ENCODE results near the gene HARBI1.
"Not testable (repeated sequence)": the region's sequence is repeated elsewhere in the genome, so short reads cannot be mapped to it uniquely, and the experiment has no call there.

HARBI1 gene

DNA sequence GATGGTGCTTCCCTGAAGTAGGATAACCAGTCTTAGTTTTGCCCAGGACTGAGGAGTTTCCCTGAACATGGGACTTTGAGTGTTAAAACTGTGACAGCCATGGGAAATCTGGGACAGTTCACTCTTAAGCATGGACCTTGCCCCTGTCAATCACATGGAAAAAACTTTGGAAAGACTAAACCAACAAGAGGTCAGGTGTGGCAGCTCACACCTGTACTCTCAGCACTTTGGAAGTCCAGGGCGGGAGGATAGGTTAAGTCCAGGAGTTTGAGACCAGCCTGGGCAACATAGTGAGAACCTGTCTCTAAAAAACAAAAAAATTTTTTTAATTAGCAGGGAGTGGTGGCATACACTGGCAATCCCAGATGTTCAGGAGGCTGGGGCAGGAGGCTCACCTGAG is 19.9 kb downstream of the HARBI1 start:
- no peak for DNase-seq (ENCODE audit: low read depth)

DNA sequence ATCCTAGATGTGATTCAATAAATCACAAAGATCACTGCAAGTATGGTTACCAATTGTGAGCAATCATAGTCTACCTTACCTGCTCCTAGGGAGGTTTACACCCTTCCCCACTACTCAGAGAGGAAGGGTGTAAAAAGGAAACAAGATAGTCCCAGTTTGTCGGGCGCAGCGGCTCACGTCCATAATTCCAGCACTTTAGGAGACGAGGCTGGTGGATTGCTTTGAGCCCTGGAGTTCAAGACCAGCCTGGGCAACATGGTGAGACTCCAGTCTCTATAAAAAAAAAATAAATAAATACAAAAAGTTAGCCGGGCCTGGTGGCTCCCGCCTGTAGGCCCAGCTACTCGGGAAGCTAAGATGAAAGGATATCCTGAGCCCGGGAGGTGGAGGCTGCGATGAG is 22.2 kb downstream of the HARBI1 start:
- DNase-seq (ENCODE audit: low read depth): no peak

DNA sequence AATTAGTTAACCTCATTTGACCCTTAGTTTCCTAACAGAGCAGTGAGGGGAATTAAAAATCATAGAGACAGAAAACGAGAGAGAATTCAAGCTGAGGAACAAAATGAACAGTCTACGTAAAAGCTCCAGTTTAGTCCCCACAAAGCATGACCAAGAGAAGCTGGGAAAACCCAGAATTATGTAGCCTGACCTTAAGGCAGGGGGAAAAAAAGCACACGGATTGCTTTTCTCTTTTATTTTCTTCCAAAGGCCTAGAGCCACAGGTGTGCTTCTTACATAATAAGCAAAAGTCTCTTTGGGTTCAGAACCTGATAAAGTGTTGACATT is 22.7 kb downstream of the HARBI1 start:
- DNase-seq (ENCODE audit: low read depth): no peak

DNA sequence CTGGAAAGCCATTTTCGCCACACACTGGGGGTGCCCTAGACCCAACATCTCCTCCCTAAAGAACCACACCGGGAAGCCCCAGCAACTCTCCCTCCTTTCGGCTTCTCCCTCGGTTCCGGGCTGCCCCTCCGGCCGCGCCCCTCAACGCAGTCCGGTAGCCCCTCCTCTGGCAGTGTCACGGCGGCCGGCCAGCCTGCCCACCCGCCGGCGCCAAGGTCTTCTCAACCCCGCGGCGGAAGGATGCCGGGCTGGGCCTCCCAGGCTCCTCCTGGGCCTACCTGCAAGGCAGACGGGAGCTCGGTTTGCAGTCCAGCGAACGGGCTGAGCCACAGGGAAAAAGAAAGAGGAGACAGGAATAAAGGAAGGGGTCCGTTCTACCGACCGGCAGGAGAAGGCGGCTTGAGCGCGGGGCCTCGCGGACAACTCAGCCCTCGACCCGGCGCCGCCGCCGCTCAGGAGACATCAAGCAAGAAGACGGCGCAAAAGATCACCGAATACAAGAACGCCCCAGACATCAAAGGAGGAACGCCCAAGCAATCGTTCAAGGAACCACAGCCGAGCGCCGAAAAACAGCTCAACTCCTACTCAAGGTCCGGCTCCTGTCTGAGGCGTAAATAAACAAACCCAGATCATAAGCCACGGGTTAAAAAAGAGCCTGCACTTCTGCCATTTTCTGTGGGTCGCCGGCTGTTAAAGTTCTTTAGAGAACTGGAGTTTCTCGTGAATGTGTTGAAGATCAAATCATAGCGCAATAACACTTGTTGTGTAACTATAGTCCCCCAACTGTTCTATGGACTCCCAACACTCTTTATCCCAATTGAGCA is 23.3 kb downstream of the HARBI1 start, which contains the start of gene AMBRA1:
Gene AMBRA1 (minus strand): TSS at position 474 of the 824 bp plus-strand sequence. CDS start 45,643 bp downstream, outside the sequence.
- DNase-seq (ENCODE audit: low read depth): peak; percentile 61

DNA sequence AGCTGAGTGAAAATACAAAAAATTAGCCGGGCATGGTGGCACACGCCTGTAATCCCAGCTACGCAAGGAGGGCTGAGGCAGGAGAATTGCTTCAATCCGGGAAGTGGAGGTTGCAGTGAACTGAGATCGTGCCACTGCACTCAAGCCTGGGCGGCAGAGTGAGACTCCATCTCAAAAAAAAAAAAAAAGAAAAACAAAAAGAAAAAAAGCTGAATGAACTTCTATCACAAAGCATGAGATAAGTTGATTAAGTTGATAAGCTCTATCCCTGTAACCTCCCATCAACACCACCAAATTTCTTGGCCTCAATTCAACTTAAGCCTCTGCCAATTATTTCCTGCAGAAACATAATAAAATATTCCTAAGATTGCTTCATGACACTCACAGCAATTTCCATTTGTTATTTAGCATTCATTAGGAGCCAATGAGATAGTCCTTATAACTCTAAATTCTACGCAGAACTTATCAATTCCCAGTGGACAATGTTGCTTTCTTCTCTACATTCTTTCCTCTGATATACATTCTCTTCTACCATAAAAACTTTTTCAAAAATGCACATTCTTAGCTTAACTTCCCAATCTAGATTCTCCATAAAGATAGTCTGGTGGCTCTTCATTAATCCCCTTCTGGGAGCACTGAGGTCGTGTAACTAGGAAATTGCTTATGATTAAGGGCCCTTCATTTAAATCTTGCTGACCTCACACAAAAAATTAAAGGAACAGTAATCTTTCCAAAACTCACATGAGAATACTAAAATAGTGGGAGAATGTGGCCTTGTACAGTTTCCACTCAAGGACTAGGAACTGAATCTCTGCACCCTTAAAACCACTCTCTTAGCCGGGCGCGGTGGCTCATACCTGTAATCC is 26.1 kb downstream of the HARBI1 start:
- DNase-seq (ENCODE audit: low read depth): no peak

DNA sequence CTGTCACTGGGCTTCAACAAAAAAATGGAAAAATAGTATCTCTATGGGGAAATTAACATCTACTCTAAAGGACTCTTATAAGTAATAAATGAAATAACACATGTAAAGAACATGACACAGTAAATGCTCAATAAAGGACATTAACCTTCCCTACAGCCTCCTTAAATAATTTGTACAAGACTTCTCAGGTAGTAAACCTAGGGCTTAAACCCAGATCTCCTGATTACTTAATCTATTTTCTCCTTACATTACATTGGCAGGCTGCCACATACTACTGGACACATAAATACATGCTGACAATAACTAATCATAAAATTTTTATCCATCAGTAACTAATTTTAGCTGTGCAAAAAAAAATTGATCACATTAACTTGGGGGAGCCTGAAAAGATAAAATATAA is 28.1 kb downstream of the HARBI1 start:
- DNase-seq (ENCODE audit: low read depth): no peak

DNA sequence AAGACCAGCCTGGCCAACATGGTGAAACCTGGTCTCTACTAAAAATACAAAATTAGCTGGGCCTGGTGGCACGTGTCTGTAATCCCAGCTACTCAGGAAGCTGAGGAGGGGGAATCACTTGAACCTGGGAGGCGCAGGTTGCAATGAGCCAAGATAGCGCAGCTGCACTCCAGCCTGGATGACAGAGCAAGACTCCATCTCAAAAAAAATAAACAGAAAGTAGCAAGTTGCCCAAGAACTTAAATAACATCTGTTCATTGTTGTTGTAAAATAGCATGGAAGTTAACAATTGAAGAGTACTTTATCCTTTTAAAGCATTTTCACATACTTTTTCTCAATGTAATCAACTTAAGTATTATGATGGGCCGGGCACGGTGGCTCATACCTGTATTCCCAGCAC is 28.9 kb downstream of the HARBI1 start:
- DNase-seq (ENCODE audit: low read depth): no peak

DNA sequence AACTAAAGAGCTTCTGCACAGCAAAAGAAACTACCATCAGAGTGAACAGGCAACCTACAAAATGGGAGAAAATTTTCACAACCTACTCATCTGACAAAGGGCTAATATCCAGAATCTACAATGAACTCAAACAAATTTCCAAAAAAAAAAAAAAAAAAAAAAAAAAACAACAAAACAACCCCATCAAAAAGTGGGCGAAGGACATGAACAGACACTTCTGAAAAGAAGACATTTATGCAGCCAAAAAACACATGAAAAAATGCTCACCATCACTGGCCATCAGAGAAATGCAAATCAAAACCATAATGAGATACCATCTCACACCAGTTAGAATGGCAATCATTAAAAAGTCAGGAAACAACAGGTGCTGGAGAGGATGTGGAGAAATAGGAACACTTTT is 33.5 kb downstream of the HARBI1 start:
- not testable (repeated sequence) for DNase-seq (ENCODE audit: low read depth)

DNA sequence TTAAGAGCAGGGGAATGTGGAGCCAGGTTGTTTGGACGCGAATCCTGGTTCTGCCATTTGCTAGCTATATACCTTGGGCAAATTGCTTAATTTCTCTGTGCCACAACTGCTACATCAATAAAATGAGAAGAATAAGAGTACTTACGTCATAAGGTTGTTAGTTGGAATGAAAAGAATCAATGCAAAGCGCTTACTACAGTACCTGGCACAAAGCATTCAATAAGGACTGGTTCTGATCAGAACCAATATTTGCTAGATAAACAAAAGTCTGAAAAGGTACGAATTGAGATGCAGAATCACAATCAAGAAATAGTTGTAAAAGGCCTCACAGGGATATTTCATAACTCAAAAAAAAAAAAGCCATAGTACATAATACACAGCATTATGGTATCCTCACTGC is 34.4 kb downstream of the HARBI1 start:
- DNase-seq (ENCODE audit: low read depth): no peak

DNA sequence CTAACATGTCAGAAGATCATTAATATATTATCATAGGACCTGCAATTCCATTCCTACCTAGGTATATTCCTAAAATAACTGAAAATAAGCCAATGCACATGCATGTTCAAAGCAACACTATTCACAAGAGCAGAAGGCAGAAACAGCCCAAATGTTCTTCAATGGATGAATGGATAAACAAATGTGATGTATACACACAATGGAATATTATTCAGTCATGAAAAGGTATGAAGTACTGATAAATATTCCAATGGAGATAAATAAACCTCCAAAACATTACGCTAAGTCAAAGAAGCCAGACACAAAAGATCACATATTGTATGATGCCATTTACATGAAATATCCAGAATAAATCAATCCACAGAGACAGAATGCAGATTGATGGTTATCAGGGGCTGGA is 40.0 kb downstream of the HARBI1 start:
- no peak for DNase-seq (ENCODE audit: low read depth)

DNA sequence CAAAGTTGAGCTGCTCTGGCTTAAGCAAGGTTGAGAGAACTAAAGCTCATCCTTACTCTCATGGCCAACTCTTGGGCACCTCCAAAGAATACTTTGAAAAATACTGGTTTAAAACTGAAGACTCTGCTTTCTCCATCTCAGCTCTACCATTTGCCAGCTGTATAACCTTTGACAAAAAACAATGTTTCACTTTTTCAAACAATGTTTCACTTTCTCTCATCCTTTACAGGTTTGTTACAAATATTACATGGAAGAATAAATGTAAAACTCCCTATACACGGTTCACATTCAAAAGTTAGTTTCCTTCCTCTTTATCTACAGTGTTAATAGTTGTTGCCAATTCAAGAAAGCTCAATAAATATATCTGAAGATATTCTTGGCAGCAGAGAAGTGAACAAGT is 42.4 kb downstream of the HARBI1 start:
- no peak for DNase-seq (ENCODE audit: low read depth)

DNA sequence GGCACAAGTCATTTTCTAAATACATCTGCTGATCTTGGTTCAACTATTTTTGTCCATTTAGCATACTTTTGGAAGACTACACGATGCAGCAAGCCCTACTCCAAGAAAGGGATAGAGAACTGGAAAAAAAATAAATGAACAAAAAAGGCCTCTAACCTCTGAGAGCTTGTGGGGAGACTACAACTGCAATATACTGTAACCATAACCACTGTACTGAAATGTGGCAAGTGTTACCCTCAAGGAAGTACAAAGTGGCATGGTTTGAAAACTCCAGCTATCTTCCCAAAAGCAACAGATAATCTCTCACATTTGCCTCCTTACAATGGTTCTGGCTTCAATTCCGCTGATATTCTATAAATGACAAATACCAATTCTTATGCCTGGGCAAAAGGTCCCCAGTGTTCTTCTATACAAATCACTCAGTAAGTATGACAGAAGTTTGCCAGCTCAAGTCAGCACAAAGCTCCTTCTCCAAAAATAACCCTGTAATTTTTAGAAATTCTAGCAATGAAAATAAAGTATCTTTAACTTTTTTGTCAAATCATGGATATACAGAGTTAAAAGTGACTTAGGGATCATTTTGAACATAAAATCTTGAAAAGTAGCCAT is 46.1 kb downstream of the HARBI1 start:
- no peak for DNase-seq (ENCODE audit: low read depth)

DNA sequence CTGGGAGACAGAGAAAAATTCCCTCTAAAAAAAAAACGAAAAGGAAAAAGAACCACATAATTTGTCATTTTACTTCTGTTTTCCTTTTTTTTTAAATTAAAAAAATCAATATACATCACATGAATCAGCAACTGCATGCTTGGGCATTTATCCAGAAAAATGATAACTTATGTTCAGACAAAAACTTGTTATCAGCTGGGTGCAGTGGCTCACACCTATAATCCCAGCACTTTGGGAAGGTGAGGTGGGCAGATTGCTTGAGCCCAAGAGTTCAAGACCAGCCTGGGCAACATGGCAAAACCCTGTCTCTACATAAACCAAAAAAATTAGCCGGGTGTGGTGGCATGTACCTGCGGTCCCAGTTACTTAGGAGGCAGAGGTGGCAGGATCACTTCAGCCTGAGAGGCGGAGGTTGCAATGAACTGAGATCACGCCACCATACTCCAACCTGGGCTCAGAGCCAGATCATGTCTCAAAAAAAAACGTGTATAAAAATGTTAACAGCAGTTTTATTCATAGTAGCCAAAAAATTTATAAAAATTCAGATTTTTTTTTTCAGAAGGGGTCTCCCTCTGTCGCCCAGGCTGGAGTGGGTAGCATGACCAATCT is 51.7 kb downstream of the HARBI1 start:
- no peak for DNase-seq (ENCODE audit: low read depth)

DNA sequence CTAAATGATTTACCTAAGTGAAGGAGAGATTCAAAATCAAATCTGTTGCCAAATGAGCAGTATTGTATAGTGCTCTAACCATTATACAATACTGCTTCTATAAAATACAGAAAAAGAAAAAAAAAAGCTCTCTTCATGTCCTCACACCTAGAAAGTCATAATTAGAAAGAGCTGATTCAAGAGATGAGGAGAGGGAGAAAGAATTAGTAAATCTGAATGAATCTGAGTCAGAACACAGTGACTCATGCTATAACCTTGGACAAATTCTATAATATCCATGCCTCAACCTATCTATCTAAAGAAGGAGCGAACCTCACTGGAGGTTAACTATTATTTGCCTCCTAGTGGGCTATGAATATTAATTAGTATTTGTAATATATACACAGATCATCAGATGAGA is 52.6 kb downstream of the HARBI1 start:
- DNase-seq (ENCODE audit: low read depth): no peak

DNA sequence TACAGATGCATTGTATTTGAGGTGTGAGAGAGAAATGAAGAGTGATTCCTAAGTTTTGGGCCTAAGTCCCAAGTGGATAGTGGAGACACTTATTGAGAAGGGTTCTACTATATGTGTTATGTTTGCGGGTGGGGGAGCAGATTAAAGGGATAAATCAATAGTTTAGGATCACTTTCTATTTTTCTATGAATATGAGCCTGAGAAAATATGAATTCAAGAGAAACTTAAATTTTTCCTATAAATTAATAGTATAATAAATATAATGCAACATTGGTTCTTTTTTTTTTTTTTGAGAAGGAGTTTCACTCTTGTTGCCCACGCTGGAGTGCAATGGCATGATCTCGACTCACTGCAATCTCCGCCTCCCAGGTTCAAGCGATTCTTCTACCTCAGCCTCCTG is 54.5 kb downstream of the HARBI1 start:
- DNase-seq (ENCODE audit: low read depth): no peak

DNA sequence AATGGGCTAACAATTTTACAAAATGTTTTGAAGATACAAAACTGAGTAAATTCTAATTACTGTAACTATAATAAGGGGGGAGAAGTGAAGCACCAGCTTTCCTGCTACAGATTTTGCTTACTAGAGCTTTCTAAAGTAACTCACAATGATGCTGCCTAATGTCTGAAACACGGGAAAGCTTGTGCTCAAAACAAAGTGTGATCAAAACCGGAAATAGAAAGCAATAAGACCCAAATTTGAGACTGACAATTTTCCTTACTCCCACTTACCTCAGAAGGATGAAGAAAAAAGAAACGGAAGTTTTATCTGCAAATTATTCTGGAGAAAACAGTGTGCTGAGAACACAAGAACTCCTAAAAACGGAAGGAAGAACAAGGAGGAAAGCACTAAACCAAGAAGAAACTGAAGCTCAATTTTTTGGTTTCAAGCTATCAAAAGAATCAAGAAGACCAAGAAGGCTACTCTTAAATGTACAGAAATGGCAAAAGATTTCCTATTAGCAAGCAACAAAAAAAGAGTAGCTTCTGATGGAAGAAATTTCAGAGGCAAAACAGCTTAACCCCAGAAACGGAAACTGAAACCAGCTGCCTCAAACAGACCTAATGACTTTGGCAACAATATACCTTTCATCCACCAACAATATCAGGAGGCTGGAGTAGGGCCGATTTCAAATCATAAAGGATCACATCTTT is 56.6 kb downstream of the HARBI1 start:
- peak; percentile 4 for DNase-seq (ENCODE audit: low read depth)

DNA sequence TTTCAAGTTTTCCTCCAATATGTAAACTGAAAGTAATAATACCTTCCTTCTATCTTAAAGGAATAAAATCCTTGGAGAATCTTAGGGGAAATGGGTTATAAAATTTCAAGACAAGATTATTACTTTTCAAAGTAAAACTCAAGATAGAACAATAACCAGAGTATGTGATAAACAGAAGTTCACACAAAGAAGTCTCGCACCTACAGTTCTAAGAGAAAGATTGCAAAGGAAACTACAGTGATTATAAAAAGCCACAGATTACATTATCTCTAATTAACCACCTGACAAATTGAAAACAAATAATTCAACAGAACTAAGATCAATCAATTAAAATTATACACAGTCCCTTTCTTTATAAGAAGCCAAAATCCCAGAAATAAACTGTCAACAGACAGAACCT is 57.2 kb downstream of the HARBI1 start:
- DNase-seq (ENCODE audit: low read depth): no peak

DNA sequence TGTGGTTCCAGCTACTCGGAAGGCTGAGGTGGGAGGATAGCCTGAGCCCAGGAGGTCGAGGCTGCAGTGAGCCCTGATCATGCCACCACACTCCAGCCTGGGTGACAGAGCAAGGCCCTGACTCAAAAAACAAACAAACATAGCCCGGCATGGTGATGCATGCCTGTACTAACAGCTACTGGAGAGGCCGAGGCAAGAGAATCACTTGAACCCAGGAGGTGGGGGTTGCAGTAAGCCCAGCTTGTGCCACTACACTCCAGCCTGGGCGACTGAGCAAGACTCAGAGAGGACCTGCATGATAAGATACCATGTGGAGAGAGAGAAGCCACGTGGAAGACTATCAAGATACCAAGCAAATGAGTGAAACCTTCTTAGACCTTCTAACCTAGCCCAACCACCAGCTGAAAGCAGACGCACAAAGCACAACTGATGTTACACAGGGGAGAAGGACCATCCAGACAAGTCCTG is 59.3 kb downstream of the HARBI1 start:
- no peak for DNase-seq (ENCODE audit: low read depth)

DNA sequence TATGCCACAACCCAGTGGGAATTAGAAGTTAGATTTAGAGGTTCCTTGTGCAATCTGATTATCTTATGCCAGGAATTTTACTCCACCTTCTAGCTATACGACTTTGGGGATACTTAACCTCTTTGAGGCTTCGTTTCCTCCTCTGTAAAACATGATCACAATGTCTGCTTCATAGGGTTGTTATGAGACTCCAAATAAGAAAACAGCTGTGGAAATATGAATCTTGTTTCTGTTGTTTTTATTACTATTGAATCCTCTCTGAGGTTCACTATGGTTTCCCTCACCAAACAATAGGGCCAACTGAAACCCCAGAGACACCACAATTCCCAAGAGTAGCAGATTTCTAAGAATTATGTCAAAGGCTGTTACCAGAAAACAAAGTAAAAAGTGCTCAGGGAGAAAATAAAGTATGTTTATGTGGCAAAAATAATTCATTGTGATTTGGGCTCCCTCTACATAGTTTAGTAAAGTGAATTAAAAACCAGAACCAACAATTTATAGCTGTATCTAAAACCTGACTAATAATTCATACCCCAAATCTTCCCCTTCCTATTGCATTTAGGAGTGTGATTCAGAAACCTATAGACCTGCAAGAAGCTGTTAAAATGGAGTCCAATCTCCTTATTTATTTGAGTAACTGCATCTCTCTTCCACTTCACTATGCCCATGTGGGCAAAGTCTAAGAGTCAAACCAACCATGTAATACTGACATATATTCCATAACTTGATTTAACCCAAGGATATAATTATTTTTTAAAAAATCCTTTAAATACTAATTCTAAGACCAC is 61.6 kb downstream of the HARBI1 start:
- no peak for DNase-seq (ENCODE audit: low read depth)

DNA sequence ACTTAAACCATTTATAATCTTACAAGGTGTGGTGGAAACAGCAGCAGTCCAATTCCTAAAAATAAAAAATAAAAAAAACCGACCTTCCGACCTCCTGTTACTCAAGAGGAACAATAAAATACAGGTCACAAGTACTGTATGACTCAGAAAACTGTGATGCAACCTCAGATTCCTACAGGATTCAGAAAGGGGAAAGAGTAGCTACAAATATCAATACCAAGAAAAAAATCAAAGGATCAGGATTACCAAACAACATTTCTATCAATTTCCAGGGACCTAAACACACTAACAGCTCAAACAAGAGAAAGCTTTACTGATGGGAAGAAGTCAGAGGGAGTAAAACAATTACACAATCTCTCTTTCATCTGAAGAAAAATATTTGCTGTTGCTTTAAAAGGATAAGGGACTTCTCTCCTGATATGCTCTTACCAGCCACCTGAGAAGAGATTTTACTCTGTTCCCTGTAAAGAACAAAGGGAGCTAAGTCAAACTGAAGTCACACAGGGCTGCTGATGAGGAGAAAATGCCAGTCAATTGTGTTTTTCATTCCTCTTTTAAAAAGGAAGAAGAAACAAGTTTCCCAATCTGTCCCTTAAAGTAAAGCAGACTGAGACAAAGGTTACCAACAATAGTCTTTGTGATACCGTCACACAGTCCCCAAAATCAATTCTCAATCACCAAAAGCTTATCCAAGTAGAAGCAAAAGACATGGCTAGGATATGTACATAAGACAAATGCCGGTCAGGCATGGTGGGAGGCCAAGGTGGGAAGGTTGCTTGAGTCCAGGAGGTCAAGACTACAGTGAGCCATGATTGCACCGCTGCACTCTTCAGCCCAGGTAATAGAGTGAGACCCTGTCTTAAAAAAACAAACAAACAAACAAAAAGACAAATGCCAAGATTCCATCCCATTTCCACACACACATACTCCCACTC is 62.5 kb downstream of the HARBI1 start:
- DNase-seq (ENCODE audit: low read depth): no peak
